ENCODE results near the gene MLYCD.

Gene MLYCD

GRCh38 chr16:83958137-83958845 lies 59.4 kb downstream of the MLYCD start:
- Histone ChIP-seq H2AFZ (no peak overlapping the region), H3K4me1 (peaks cover 7% of the 10 kb centered on the region), H3K27me3 (ENCODE audit: control insufficient read depth, insufficient read depth, low read length) (no peaks in the 10 kb centered on the region), H3K4me3 (ENCODE audit: low read depth, low read length) (no peak overlapping the region), H3K36me3 (ENCODE audit: control insufficient read depth, insufficient read depth, low read length) (no peaks in the 10 kb centered on the region), H3K27ac (no peak overlapping the region), H3K4me2 (ENCODE audit: low read length) (no peak overlapping the region), H3K9me3 (ENCODE audit: control insufficient read depth, low read length) (no peaks in the 10 kb centered on the region), H3K9ac (no peak overlapping the region), H3K79me2 (no peaks in the 10 kb centered on the region)
- no peak for TF ChIP-seq CTCF (IDR thresholded peaks at IDR 0.05)

- H3K9me3 ChIP-seq (ENCODE audit: control insufficient read depth, low read length): no peaks in the 10 kb centered on the region
- no peaks in the 10 kb centered on the region for H3K27me3 ChIP-seq (ENCODE audit: control insufficient read depth, insufficient read depth, low read length)
- no peak overlapping the region for H3K4me3 ChIP-seq (ENCODE audit: low read depth, low read length)
- H2AFZ ChIP-seq: no peak overlapping the region
- H3K4me2 ChIP-seq (ENCODE audit: low read length): no peak overlapping the region
- no peaks in the 10 kb centered on the region for H3K79me2 ChIP-seq
- H3K27ac ChIP-seq: no peak overlapping the region
- H3K36me3 ChIP-seq (ENCODE audit: control insufficient read depth, insufficient read depth, low read length): no peaks in the 10 kb centered on the region
- no peak overlapping the region for H3K9ac ChIP-seq
- no peak for TF ChIP-seq CTCF (IDR thresholded peaks at IDR 0.05)
- peaks cover 3% of the 10 kb centered on the region for H3K4me1 ChIP-seq
These were observed 60.1 kb downstream of the MLYCD start for GRCh38 chr16:83958846-83959565.

GRCh38 chr16:83959656-83960434 lies 60.9 kb downstream of the MLYCD start:
- TF ChIP-seq CTCF (IDR thresholded peaks at IDR 0.05): no peak
- H3K9ac ChIP-seq: no peak overlapping the region

GRCh38 chr16:83960521-83961249 lies 61.8 kb downstream of the MLYCD start:
- Histone ChIP-seq H3K27me3 (ENCODE audit: control insufficient read depth, insufficient read depth, low read length) (no peaks in the 10 kb centered on the region), H3K4me1 (no peaks in the 10 kb centered on the region), H3K9ac (no peak overlapping the region), H3K27ac (no peak overlapping the region), H3K4me3 (ENCODE audit: low read depth, low read length) (no peak overlapping the region), H2AFZ (no peak overlapping the region), H3K4me2 (ENCODE audit: low read length) (no peak overlapping the region), H3K79me2 (no peaks in the 10 kb centered on the region), H3K9me3 (ENCODE audit: control insufficient read depth, low read length) (no peaks in the 10 kb centered on the region), H3K36me3 (ENCODE audit: control insufficient read depth, insufficient read depth, low read length) (no peaks in the 10 kb centered on the region)
- TF ChIP-seq CTCF (IDR thresholded peaks at IDR 0.05): no peak

More at GRCh38 chr16:83959656-83960434, 60.9 kb downstream of the MLYCD start:
- H3K4me1 ChIP-seq: no peaks in the 10 kb centered on the region
- H3K9me3 ChIP-seq (ENCODE audit: control insufficient read depth, low read length): no peaks in the 10 kb centered on the region
- H2AFZ ChIP-seq: no peak overlapping the region
- H3K36me3 ChIP-seq (ENCODE audit: control insufficient read depth, insufficient read depth, low read length): no peaks in the 10 kb centered on the region
- no peak overlapping the region for H3K4me3 ChIP-seq (ENCODE audit: low read depth, low read length)
- H3K4me2 ChIP-seq (ENCODE audit: low read length): no peak overlapping the region
- H3K79me2 ChIP-seq: no peaks in the 10 kb centered on the region
- H3K27me3 ChIP-seq (ENCODE audit: control insufficient read depth, insufficient read depth, low read length): no peaks in the 10 kb centered on the region
- no peak overlapping the region for H3K27ac ChIP-seq

All from parathyroid adenoma (tissue), 2 donors.